Activated T-helper 1 cell treated with anti-CD3 and anti-CD28 coated beads, Interleukin-12 subunit alpha, Interleukin-12 subunit beta, Interleukin-2, Interleukin-4 antibody, amounts not matched to agents 30 ng/mL and 10 ng/mL and 1 ng/mL, durations not matched to agents 14 hours and 24 hours and 36 hours (primary cell): Measurements from ENCODE around the gene LIF. TPM values are rescaled to one million over a fixed set of nuclear protein-coding genes. Genes with fewer than 3 reads are reported as not detected.

ENCODE experiments used
- DNase-seq: peaks from one replicate; pipeline ENCODE4 v3.0.0; 2021; ENCODE audit warnings: low spot score
- H3K27ac Mint-ChIP-seq: one replicate; pipeline ENCODE4 v1.8.0; 2021; ENCODE audit warnings: mild to moderate bottlenecking, mixed read lengths
- H3K27me3 Mint-ChIP-seq: one replicate; pipeline ENCODE4 v1.8.0; 2022; ENCODE audit warnings: mild to moderate bottlenecking, moderate library complexity, mixed read lengths; ENCODE audit not compliant: insufficient read depth
- H3K36me3 Mint-ChIP-seq: one replicate; pipeline ENCODE4 v1.8.0; 2021; ENCODE audit warnings: low read depth, mixed read lengths
- H3K4me1 Mint-ChIP-seq: one replicate; pipeline ENCODE4 v1.8.0; 2021; ENCODE audit warnings: low read depth, mixed read lengths
- H3K4me3 Mint-ChIP-seq: one replicate; pipeline ENCODE4 v1.8.0; 2021; ENCODE audit warnings: mild to moderate bottlenecking, moderate library complexity, mixed read lengths
- H3K9me3 Mint-ChIP-seq: one replicate; pipeline ENCODE4 v1.8.0; 2021; ENCODE audit warnings: mixed read lengths
- intact Hi-C: fragments of 100-400 bp; cut with micrococcal nuclease; formaldehyde crosslinking; loops from one replicate; pipeline ENCODE4 v1.15.1; 2024
- total RNA-seq: library from RNA; stranded (reverse); gene quantifications from 2 replicates; pipeline ENCODE4 v1.2.3, GENCODE V29; 2022

The LIF gene
- total RNA-seq, 1 donor from 2014 or later, result 450 TPM

- Mint-ChIP-seq H3K9me3 (no peaks in the 10 kb centered on the region), H3K4me1 (peaks cover 53% of the 10 kb centered on the region), H3K27me3 (no peaks in the 10 kb centered on the region), H3K36me3 (peaks cover 9% of the 10 kb centered on the region), H3K27ac (peak overlapping the region; percentile 40), H3K4me3 (peak overlapping the region; percentile 86)
- intact Hi-C loops, result loop anchor here (1.0 to 5.0 kb wide), 9 partner anchors 18 to 521 kb away; partner anchors contain the start of genes CCDC157, LIF, PES1 and TBC1D10A
- DNase-seq, result no peak
These were observed 42.0 kb upstream of the LIF start for GRCh38 chr22:30288419-30289140.

GRCh38 chr22:30287648-30288418 lies 41.3 kb upstream of the LIF start:
- peak; percentile 80 for DNase-seq
- intact Hi-C loops, result loop anchor here (1.0 to 5.0 kb wide), 4 partner anchors 22 to 304 kb away; partner anchors contain the start of genes OSM, PES1 and RNF215
- Mint-ChIP-seq H3K4me3 (peak overlapping the region; percentile 86), H3K4me1 (peaks cover 60% of the 10 kb centered on the region), H3K27ac (peak overlapping the region; percentile 73), H3K36me3 (peaks cover 3% of the 10 kb centered on the region), H3K9me3 (no peaks in the 10 kb centered on the region), H3K27me3 (no peaks in the 10 kb centered on the region)

GRCh38 chr22:30286813-30287647 lies 40.5 kb upstream of the LIF start:
- peak; percentile 81 for DNase-seq
- Mint-ChIP-seq H3K4me1 (peaks cover 68% of the 10 kb centered on the region), H3K27me3 (no peaks in the 10 kb centered on the region), H3K4me3 (no peak overlapping the region), H3K36me3 (peaks cover 3% of the 10 kb centered on the region), H3K27ac (peak overlapping the region; percentile 61), H3K9me3 (no peaks in the 10 kb centered on the region)
- intact Hi-C loops, result loop anchor here (1.0 to 5.0 kb wide), 4 partner anchors 21 to 305 kb away; partner anchors contain the start of genes OSM, PES1 and RNF215

- intact Hi-C loops, result loop anchor here (5.0 kb wide), 1 partner anchor 306 kb away; the partner anchor contains the start of gene PES1
- Mint-ChIP-seq H3K27ac (peak overlapping the region; percentile 61), H3K9me3 (no peaks in the 10 kb centered on the region), H3K27me3 (no peaks in the 10 kb centered on the region), H3K36me3 (peaks cover 3% of the 10 kb centered on the region), H3K4me3 (no peak overlapping the region), H3K4me1 (peaks cover 65% of the 10 kb centered on the region)
- no peak for DNase-seq
These were observed 39.8 kb upstream of the LIF start for GRCh38 chr22:30286331-30286730.

GRCh38 chr22:30285846-30286200 lies 39.3 kb upstream of the LIF start:
- DNase-seq, result no peak
- no peaks in the 10 kb centered on the region for H3K27me3 Mint-ChIP-seq
- intact Hi-C loops, result loop anchor here (5.0 kb wide), 1 partner anchor 306 kb away; the partner anchor contains the start of gene PES1
- H3K4me3 Mint-ChIP-seq, result no peak overlapping the region
- peaks cover 3% of the 10 kb centered on the region for H3K36me3 Mint-ChIP-seq
- no peaks in the 10 kb centered on the region for H3K9me3 Mint-ChIP-seq
- H3K27ac Mint-ChIP-seq, result no peak overlapping the region
- peaks cover 61% of the 10 kb centered on the region for H3K4me1 Mint-ChIP-seq

- H3K27ac Mint-ChIP-seq, result peak overlapping the region; percentile 80
- H3K9me3 Mint-ChIP-seq, result no peaks in the 10 kb centered on the region
- no peaks in the 10 kb centered on the region for H3K27me3 Mint-ChIP-seq
- peaks cover 56% of the 10 kb centered on the region for H3K4me1 Mint-ChIP-seq
- H3K36me3 Mint-ChIP-seq, result peaks cover 3% of the 10 kb centered on the region
- intact Hi-C loops, result loop anchor here (5.0 kb wide), 1 partner anchor 307 kb away; the partner anchor contains the start of gene PES1
- peak overlapping the region; percentile 15 for H3K4me3 Mint-ChIP-seq
- no peak for DNase-seq
These were observed 38.8 kb upstream of the LIF start for GRCh38 chr22:30285176-30285845.

- no peak for DNase-seq
- Mint-ChIP-seq H3K27me3 (no peaks in the 10 kb centered on the region), H3K36me3 (peaks cover 3% of the 10 kb centered on the region), H3K4me1 (peaks cover 54% of the 10 kb centered on the region), H3K27ac (peak overlapping the region; percentile 80), H3K4me3 (peak overlapping the region; percentile 19), H3K9me3 (no peaks in the 10 kb centered on the region)
- intact Hi-C loops, result loop anchor here (5.0 kb wide), 1 partner anchor 308 kb away; the partner anchor contains the start of gene PES1
These were observed 38.1 kb upstream of the LIF start for GRCh38 chr22:30284666-30285065.

GRCh38 chr22:30284172-30284571 lies 37.6 kb upstream of the LIF start:
- Mint-ChIP-seq H3K27ac (peak overlapping the region; percentile 80), H3K4me3 (no peak overlapping the region)
- intact Hi-C loops, result no loop called here

GRCh38 chr22:30283342-30283741 lies 36.8 kb upstream of the LIF start:
- peak overlapping the region; percentile 37 for H3K4me3 Mint-ChIP-seq

More at GRCh38 chr22:30284172-30284571, 37.6 kb upstream of the LIF start:
- Mint-ChIP-seq H3K9me3 (no peaks in the 10 kb centered on the region), H3K36me3 (peaks cover 3% of the 10 kb centered on the region), H3K4me1 (peaks cover 59% of the 10 kb centered on the region), H3K27me3 (no peaks in the 10 kb centered on the region)
- DNase-seq, result no peak

GRCh38 chr22:30282616-30283046 lies 36.1 kb upstream of the LIF start:
- Mint-ChIP-seq H3K4me1 (peaks cover 66% of the 10 kb centered on the region), H3K36me3 (peaks cover 10% of the 10 kb centered on the region), H3K4me3 (peak overlapping the region; percentile 37), H3K27me3 (no peaks in the 10 kb centered on the region), H3K27ac (peak overlapping the region; percentile 67), H3K9me3 (no peaks in the 10 kb centered on the region)
- intact Hi-C loops, result no loop called here
- no peak for DNase-seq

More at GRCh38 chr22:30283342-30283741, 36.8 kb upstream of the LIF start:
- intact Hi-C loops, result no loop called here
- DNase-seq, result no peak
- Mint-ChIP-seq H3K4me1 (peaks cover 66% of the 10 kb centered on the region), H3K9me3 (no peaks in the 10 kb centered on the region), H3K27me3 (no peaks in the 10 kb centered on the region), H3K27ac (peak overlapping the region; percentile 67), H3K36me3 (peaks cover 7% of the 10 kb centered on the region)

GRCh38 chr22:30280505-30280904 lies 33.9 kb upstream of the LIF start:
- Mint-ChIP-seq H3K9me3 (no peaks in the 10 kb centered on the region), H3K27me3 (no peaks in the 10 kb centered on the region), H3K4me3 (no peak overlapping the region), H3K27ac (no peak overlapping the region), H3K4me1 (peaks cover 66% of the 10 kb centered on the region), H3K36me3 (peaks cover 10% of the 10 kb centered on the region)
- intact Hi-C loops, result no loop called here
- DNase-seq, result no peak

GRCh38 chr22:30279932-30280331 lies 33.4 kb upstream of the LIF start:
- Mint-ChIP-seq H3K36me3 (peaks cover 10% of the 10 kb centered on the region), H3K27me3 (no peaks in the 10 kb centered on the region), H3K4me3 (no peak overlapping the region), H3K27ac (no peak overlapping the region), H3K4me1 (peaks cover 67% of the 10 kb centered on the region), H3K9me3 (no peaks in the 10 kb centered on the region)
- DNase-seq, result no peak
- intact Hi-C loops, result no loop called here
